Natural killer cell (primary cell): ENCODE data around the gene LTF. TPM values are rescaled to one million over a fixed set of nuclear protein-coding genes. Genes with fewer than 3 reads are reported as not detected.

Source experiments
- ATAC-seq, 3 donors: fragments of 150-1000 bp in 2 of 3; fragments of 200-7000 bp in 1 of 3; cut with Tn5 transposase; 1 replicate in 1 of 3; 2 replicates in 2 of 3; pipeline ENCODE4 v1.10.0; 2021; ENCODE audit warnings: mild to moderate bottlenecking in 2 of 3, moderate library complexity in 2 of 3
- DNase-seq, 2 donors: peaks; one replicate each; pipeline versions ENCODE4 v3.0.0 to v3.0.0-alpha.2; 2013 to 2021; ENCODE audit warnings: mixed read lengths in 1 of 2
- H3K27ac ChIP-seq: one replicate; pipeline ENCODE4 v1.5.1; 2013; ENCODE audit warnings: mild to moderate bottlenecking, low read length
- H3K27me3 ChIP-seq: one replicate; pipeline ENCODE4 v1.6.1; 2013; ENCODE audit warnings: low read length; ENCODE audit not compliant: control insufficient read depth, insufficient read depth
- H3K36me3 ChIP-seq: one replicate; pipeline ENCODE4 v1.6.1; 2013; ENCODE audit warnings: low read length; ENCODE audit not compliant: control insufficient read depth, insufficient read depth
- H3K4me1 ChIP-seq: one replicate; pipeline ENCODE4 v1.6.1; 2013; ENCODE audit warnings: low read length; ENCODE audit not compliant: control insufficient read depth, insufficient read depth
- H3K4me3 ChIP-seq: one replicate; pipeline ENCODE4 v1.5.1; 2013; ENCODE audit warnings: low read length
- H3K9me3 ChIP-seq: one replicate; pipeline ENCODE4 v1.6.1; 2013; ENCODE audit warnings: low read length; ENCODE audit not compliant: control insufficient read depth, insufficient read depth
- H3K27ac Mint-ChIP-seq, 2 donors: one replicate each; pipeline ENCODE4 v1.8.0; 2022; ENCODE audit warnings: mild to moderate bottlenecking in 2 of 2, mixed read lengths in 2 of 2, moderate library complexity in 1 of 2
- H3K27me3 Mint-ChIP-seq, 2 donors: one replicate each; pipeline ENCODE4 v1.8.0; 2022; ENCODE audit warnings: low read depth in 2 of 2, mixed read lengths in 2 of 2
- H3K36me3 Mint-ChIP-seq: one replicate; pipeline ENCODE4 v1.8.0; 2022; ENCODE audit warnings: mixed read lengths
- H3K4me1 Mint-ChIP-seq, 2 donors: one replicate each; pipeline ENCODE4 v1.8.0; 2022; ENCODE audit warnings: mixed read lengths in 2 of 2
- H3K4me3 Mint-ChIP-seq: one replicate; pipeline ENCODE4 v1.8.0; 2022; ENCODE audit warnings: mild to moderate bottlenecking, moderate library complexity, mixed read lengths
- H3K9me3 Mint-ChIP-seq, 2 donors: one replicate each; pipeline ENCODE4 v1.8.0; 2022; ENCODE audit warnings: mixed read lengths in 2 of 2
- WGBS: methylation state at CpG from one replicate; pipeline ENCODE4 v1.1.7; 2013; ENCODE audit warnings: missing lambda C conversion rate; ENCODE audit not compliant: insufficient coverage; 5-methylcytosine and 5-hydroxymethylcytosine counted together
- intact Hi-C: fragments of 100-400 bp; cut with micrococcal nuclease; formaldehyde crosslinking; loops from one replicate; pipeline ENCODE4 v1.14.2; 2022
- total RNA-seq, 4 donors: library from RNA; stranded (reverse); fragments of 120-200 nt in 1 of 4; gene quantifications; one replicate each; pipeline versions ENCODE4 v1.2.3 to v1.2.4, GENCODE V29; 2013 to 2022
- TF ChIP-seq, protein P1 (sequence below): fragments of 200-600 bp; IDR thresholded peaks from one replicate; pipeline ENCODE4 v1.8.0; 2022; ENCODE audit warnings: antibody characterized with exemption

Gene LTF
- total RNA-seq, 3 donors from 2014 or later (not counting 1 experiment from before 2014, with no cell fraction given): 1.0 to 1.1 TPM; not detected in 1

DNA sequence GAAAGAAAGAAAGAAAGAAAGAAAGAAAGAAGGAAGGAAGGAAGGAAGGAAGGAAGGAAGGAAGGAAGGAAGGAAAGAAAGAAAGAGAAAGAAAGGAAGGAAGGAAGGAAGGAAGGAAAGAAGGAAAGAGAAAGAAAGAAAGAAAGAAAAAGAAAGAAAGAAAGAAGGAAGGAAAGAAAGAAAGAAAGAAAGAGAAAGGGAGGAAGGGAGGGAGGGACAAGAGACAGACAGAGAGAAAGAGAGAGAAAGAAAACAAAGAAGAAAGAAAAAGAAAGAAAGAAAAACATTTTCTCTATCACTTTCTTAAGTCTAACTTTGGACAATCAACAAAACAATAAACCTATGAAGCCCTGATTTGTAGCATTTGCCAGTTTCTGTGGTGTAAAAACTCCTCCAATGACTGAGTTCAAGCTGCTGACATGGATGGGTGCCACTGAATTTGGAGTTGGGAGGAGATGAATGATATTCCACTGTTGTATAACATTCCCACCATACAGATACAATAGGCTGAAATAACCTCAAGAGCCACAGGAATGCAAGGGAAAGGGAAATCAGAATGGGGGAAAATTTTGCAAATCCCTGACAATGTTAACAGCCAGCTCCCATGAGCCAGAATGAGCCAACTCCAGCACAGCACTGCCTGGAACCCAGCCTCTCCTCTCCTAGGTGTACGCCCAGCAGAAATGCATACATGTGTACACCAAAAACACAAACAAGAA, 18.1 kb upstream of the LTF start:
- no peak for ATAC-seq
- no peaks in the 10 kb centered on the region for H3K9me3 ChIP-seq
- no peaks in the 10 kb centered on the region for H3K4me1 ChIP-seq
- no peak overlapping the region for H3K4me3 Mint-ChIP-seq
- WGBS: 88% methylated on average over 1 of the region's 1 CpG
- no peak overlapping the region for H3K4me3 ChIP-seq
- intact Hi-C loops: no loop called here
- H3K36me3 Mint-ChIP-seq: no peaks in the 10 kb centered on the region
- H3K4me1 Mint-ChIP-seq: no peaks in the 10 kb centered on the region
- TF ChIP-seq, protein P1, sequence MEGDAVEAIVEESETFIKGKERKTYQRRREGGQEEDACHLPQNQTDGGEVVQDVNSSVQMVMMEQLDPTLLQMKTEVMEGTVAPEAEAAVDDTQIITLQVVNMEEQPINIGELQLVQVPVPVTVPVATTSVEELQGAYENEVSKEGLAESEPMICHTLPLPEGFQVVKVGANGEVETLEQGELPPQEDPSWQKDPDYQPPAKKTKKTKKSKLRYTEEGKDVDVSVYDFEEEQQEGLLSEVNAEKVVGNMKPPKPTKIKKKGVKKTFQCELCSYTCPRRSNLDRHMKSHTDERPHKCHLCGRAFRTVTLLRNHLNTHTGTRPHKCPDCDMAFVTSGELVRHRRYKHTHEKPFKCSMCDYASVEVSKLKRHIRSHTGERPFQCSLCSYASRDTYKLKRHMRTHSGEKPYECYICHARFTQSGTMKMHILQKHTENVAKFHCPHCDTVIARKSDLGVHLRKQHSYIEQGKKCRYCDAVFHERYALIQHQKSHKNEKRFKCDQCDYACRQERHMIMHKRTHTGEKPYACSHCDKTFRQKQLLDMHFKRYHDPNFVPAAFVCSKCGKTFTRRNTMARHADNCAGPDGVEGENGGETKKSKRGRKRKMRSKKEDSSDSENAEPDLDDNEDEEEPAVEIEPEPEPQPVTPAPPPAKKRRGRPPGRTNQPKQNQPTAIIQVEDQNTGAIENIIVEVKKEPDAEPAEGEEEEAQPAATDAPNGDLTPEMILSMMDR: no peak
- H3K36me3 ChIP-seq: no peaks in the 10 kb centered on the region
- no peak for DNase-seq
- H3K27me3 Mint-ChIP-seq: peaks cover 16% of the 10 kb centered on the region in 2 donors
- no peak overlapping the region for H3K27ac Mint-ChIP-seq
- no peak overlapping the region for H3K27ac ChIP-seq
- H3K9me3 Mint-ChIP-seq: no peaks in the 10 kb centered on the region
- H3K27me3 ChIP-seq: no peaks in the 10 kb centered on the region

- intact Hi-C loops: no loop called here
- Histone ChIP-seq H3K27ac (no peak overlapping the region), H3K27me3 (no peaks in the 10 kb centered on the region), H3K36me3 (no peaks in the 10 kb centered on the region), H3K4me1 (no peaks in the 10 kb centered on the region), H3K4me3 (no peak overlapping the region), H3K9me3 (no peaks in the 10 kb centered on the region)
- no peaks in the 10 kb centered on the region for H3K36me3 Mint-ChIP-seq
- no peaks in the 10 kb centered on the region for H3K4me1 Mint-ChIP-seq
- H3K4me3 Mint-ChIP-seq: no peak overlapping the region
- no peaks in the 10 kb centered on the region for H3K9me3 Mint-ChIP-seq
- peaks cover 19 to 27% of the 10 kb centered on the region in 2 donors for H3K27me3 Mint-ChIP-seq
- H3K27ac Mint-ChIP-seq: no peak overlapping the region
- no peak for DNase-seq
- TF ChIP-seq, protein P1: no peak
- WGBS: 84% methylated on average over 3 of the region's 4 CpGs
- ATAC-seq: no peak
Measured at GRCh38 chr3:46481636-46482035, 16.9 kb upstream of the LTF start.

DNA sequence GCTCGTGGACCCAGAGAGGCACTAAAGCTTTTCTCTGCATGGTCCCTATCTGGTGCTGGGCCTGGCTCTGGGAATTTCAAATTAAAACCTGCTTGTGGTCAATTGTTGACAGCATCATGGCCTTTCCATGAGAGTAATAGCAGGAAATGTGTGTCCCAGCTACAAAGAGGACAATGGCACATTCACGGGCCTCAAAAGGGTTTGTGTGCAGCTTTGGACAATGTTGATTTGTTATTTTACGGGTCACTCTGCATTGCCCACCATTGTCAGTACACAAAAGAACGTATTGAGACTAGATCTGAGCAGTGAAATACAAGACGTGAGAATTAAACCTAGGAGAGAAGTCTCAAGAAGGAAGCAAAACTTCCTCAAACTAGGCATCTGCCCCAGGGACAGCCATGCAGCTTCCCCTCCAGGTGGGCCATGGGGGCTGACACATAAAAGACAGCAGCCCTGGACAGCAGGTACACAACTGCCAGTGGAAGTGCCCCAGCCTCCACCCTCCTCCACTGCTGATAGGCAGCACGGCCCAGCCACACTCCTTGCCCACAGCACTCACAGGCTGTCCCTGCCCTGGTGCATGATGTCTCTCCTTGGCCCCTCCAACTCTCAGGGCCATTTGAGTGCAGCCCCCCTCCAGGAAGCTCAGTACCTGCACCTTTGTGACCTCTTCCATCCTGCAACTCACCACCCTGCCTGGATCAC, 15.9 kb upstream of the LTF start:
- no peak overlapping the region for H3K4me3 ChIP-seq
- WGBS: 82% methylated on average over 6 of the region's 6 CpGs
- no peaks in the 10 kb centered on the region for H3K27me3 ChIP-seq
- peaks cover 0 to under 1% of the 10 kb centered on the region in 2 donors for H3K9me3 Mint-ChIP-seq
- no peaks in the 10 kb centered on the region for H3K4me1 Mint-ChIP-seq
- ATAC-seq (no peak), DNase-seq (no peak)
- H3K4me1 ChIP-seq: no peaks in the 10 kb centered on the region
- no peak overlapping the region for H3K27ac ChIP-seq
- peaks cover 1% of the 10 kb centered on the region for H3K36me3 Mint-ChIP-seq
- no peaks in the 10 kb centered on the region for H3K36me3 ChIP-seq
- intact Hi-C loops: no loop called here
- no peak overlapping the region for H3K27ac Mint-ChIP-seq
- peaks cover 19 to 33% of the 10 kb centered on the region in 2 donors for H3K27me3 Mint-ChIP-seq
- no peaks in the 10 kb centered on the region for H3K9me3 ChIP-seq
- TF ChIP-seq, protein P1: no peak
- H3K4me3 Mint-ChIP-seq: no peak overlapping the region
